Right renal pelvis (tissue), 4 donors: ENCODE data around the gene ISL2. TPM values are rescaled to one million over a fixed set of nuclear protein-coding genes. Genes with fewer than 3 reads are reported as not detected.

Experiments
- DNase-seq, 4 donors: peaks; one replicate each; pipeline ENCODE4 v3.0.0-alpha.2; 2013; ENCODE audit warnings: low read depth in 4 of 4, low spot score in 3 of 4, missing footprints in 1 of 4
- polyA plus RNA-seq, 4 donors: library from polyadenylated mRNA; unstranded; fragments of 120-200 nt; gene quantifications; one replicate each; pipeline ENCODE4 v1.2.1, GENCODE V29; 2013; ENCODE audit not compliant: insufficient read length in 4 of 4

Gene ISL2
- polyA plus RNA-seq, 4 donors = 0.06 TPM; not detected in 3

GRCh38 chr15:76368122-76368621 is 31.6 kb downstream of the ISL2 start:
- DNase-seq = no peak

GRCh38 chr15:76376029-76376428 is 39.5 kb downstream of the ISL2 start:
- no peak for DNase-seq

GRCh38 chr15:76376816-76377215 is 40.2 kb downstream of the ISL2 start:
- no peak for DNase-seq

- DNase-seq = no peak
Measured at GRCh38 chr15:76377217-76377616, 40.6 kb downstream of the ISL2 start.

GRCh38 chr15:76377751-76378150 is 41.2 kb downstream of the ISL2 start:
- DNase-seq = no peak

- no peak for DNase-seq
Measured at GRCh38 chr15:76378691-76379090, 42.1 kb downstream of the ISL2 start.

- DNase-seq = no peak
Measured at GRCh38 chr15:76380249-76380648, 43.7 kb downstream of the ISL2 start.

- no peak for DNase-seq
Measured at GRCh38 chr15:76381366-76381765, 44.8 kb downstream of the ISL2 start.

- DNase-seq = no peak
Measured at GRCh38 chr15:76382987-76383728, 46.6 kb downstream of the ISL2 start.

GRCh38 chr15:76384409-76384808 is 47.8 kb downstream of the ISL2 start:
- DNase-seq = no peak

- no peak for DNase-seq
Measured at GRCh38 chr15:76386178-76386577, 49.6 kb downstream of the ISL2 start.

- DNase-seq = no peak
Measured at GRCh38 chr15:76386926-76387325, 50.4 kb downstream of the ISL2 start.

GRCh38 chr15:76390571-76390970 is 54.0 kb downstream of the ISL2 start:
- DNase-seq = no peak

- no peak for DNase-seq
Measured at GRCh38 chr15:76391309-76391708, 54.7 kb downstream of the ISL2 start.

GRCh38 chr15:76391847-76392246 is 55.3 kb downstream of the ISL2 start:
- no peak for DNase-seq

Other genes starting within 250 kb of the ISL2 start
- 100 to 1,000 TPM; 156 to 179 (median 164) TPM for gene ETFA, start 25.3 kb upstream of the ISL2 start, polyA plus RNA-seq